ENCODE data around the gene HERC6. TPM values are rescaled to one million over a fixed set of nuclear protein-coding genes. Genes with fewer than 3 reads are reported as not detected.

HERC6 gene
- polyA plus RNA-seq, 1 donor from 2014 or later = 0.33 TPM

DNA sequence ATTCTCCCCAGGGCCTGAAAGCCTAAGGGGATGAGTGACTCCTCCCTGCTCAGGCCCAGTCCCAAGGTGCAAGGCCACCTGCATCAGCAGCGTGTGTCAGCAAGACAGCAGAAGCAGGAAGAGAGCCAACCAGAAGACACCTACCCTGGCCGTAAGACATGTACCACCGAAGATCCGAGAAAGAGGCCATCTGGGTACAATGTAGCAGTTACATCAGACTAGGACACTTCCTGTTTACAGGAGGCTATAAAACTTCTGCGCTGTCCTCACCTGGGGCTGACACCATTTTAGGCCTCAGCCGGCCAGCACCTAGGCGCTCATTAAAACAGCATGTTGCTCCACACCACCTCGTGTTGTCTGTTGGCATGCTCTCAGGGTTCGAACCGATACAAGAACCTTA is 19.1 kb upstream of the HERC6 start:
- Histone ChIP-seq H3K9me2 (ENCODE audit: insufficient read depth, low read length) (no peaks in the 10 kb centered on the region), H3K36me3 (ENCODE audit: insufficient read depth, low read length) (no peaks in the 10 kb centered on the region), H3K27ac (ENCODE audit: low read length) (no peak overlapping the region), H3F3A (ENCODE audit: insufficient read depth, low read length, poor library complexity, severe bottlenecking) (no peaks in the 10 kb centered on the region), H3K79me2 (replicated peaks; ENCODE audit: insufficient read depth, low read length) (no peaks in the 10 kb centered on the region), H4K20me1 (ENCODE audit: insufficient read depth) (no peaks in the 10 kb centered on the region), H3K27me3 (ENCODE audit: insufficient read depth, low read depth, low read length) (no peaks in the 10 kb centered on the region), H3K4me3 (ENCODE audit: low read length) (no peak overlapping the region), H3K9ac (ENCODE audit: low read length) (no peak overlapping the region), H3K9me3 (ENCODE audit: low read length) (no peaks in the 10 kb centered on the region), H3K4me2 (ENCODE audit: low read length) (no peak overlapping the region), H2AFZ (ENCODE audit: low read depth, low read length) (no peak overlapping the region)
- TF ChIP-seq EZH2 (IDR thresholded peaks at IDR 0.05; ENCODE audit: borderline replicate concordance, insufficient read depth, low read length, poor library complexity, severe bottlenecking) (no peak), SMC3 (conservative IDR thresholded peaks at IDR 0.05; ENCODE audit: poor library complexity) (no peak), MXI1 (conservative IDR thresholded peaks at IDR 0.05; ENCODE audit: poor library complexity, severe bottlenecking) (no peak), RAD21 (conservative IDR thresholded peaks at IDR 0.05) (no peak), POLR2AphosphoS5 (IDR thresholded peaks at IDR 0.05) (no peak), TAF1 (IDR thresholded peaks at IDR 0.05; ENCODE audit: low read depth) (no peak), EP300 (conservative IDR thresholded peaks at IDR 0.05; ENCODE audit: poor library complexity, severe bottlenecking) (no peak)
- TF ChIP-seq, protein P1, sequence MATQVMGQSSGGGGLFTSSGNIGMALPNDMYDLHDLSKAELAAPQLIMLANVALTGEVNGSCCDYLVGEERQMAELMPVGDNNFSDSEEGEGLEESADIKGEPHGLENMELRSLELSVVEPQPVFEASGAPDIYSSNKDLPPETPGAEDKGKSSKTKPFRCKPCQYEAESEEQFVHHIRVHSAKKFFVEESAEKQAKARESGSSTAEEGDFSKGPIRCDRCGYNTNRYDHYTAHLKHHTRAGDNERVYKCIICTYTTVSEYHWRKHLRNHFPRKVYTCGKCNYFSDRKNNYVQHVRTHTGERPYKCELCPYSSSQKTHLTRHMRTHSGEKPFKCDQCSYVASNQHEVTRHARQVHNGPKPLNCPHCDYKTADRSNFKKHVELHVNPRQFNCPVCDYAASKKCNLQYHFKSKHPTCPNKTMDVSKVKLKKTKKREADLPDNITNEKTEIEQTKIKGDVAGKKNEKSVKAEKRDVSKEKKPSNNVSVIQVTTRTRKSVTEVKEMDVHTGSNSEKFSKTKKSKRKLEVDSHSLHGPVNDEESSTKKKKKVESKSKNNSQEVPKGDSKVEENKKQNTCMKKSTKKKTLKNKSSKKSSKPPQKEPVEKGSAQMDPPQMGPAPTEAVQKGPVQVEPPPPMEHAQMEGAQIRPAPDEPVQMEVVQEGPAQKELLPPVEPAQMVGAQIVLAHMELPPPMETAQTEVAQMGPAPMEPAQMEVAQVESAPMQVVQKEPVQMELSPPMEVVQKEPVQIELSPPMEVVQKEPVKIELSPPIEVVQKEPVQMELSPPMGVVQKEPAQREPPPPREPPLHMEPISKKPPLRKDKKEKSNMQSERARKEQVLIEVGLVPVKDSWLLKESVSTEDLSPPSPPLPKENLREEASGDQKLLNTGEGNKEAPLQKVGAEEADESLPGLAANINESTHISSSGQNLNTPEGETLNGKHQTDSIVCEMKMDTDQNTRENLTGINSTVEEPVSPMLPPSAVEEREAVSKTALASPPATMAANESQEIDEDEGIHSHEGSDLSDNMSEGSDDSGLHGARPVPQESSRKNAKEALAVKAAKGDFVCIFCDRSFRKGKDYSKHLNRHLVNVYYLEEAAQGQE (IDR thresholded peaks at IDR 0.05; ENCODE audit: borderline replicate concordance) = no peak
- TF ChIP-seq, protein P2, sequence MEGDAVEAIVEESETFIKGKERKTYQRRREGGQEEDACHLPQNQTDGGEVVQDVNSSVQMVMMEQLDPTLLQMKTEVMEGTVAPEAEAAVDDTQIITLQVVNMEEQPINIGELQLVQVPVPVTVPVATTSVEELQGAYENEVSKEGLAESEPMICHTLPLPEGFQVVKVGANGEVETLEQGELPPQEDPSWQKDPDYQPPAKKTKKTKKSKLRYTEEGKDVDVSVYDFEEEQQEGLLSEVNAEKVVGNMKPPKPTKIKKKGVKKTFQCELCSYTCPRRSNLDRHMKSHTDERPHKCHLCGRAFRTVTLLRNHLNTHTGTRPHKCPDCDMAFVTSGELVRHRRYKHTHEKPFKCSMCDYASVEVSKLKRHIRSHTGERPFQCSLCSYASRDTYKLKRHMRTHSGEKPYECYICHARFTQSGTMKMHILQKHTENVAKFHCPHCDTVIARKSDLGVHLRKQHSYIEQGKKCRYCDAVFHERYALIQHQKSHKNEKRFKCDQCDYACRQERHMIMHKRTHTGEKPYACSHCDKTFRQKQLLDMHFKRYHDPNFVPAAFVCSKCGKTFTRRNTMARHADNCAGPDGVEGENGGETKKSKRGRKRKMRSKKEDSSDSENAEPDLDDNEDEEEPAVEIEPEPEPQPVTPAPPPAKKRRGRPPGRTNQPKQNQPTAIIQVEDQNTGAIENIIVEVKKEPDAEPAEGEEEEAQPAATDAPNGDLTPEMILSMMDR (IDR thresholded peaks at IDR 0.05; ENCODE audit: poor library complexity, severe bottlenecking) = no peak

DNA sequence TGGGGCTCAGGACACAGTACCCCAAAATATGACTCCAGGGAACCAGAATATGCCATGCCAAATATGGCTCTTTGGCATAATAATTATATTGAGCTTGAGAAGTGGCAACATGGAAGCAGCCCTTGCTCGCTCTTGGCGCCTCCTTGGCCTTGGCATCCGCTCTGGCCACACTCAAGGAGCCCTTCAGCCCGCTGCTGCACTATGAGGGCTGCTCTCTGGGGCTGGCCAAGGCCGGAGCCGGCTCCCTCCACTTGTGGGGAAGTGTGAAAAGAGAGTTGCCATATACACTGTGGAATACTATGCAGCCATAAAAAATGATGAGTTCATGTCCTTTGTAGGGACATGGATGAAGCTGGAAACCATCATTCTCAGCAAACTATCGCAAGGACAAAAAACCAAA is 18.4 kb upstream of the HERC6 start:
- Histone ChIP-seq H3F3A (ENCODE audit: insufficient read depth, low read length, poor library complexity, severe bottlenecking) (no peaks in the 10 kb centered on the region), H3K27me3 (ENCODE audit: insufficient read depth, low read depth, low read length) (no peaks in the 10 kb centered on the region), H2AFZ (ENCODE audit: low read depth, low read length) (no peak overlapping the region), H3K9ac (ENCODE audit: low read length) (no peak overlapping the region), H3K9me2 (ENCODE audit: insufficient read depth, low read length) (no peaks in the 10 kb centered on the region), H3K4me3 (ENCODE audit: low read length) (no peak overlapping the region), H3K27ac (ENCODE audit: low read length) (no peak overlapping the region), H4K20me1 (ENCODE audit: insufficient read depth) (no peaks in the 10 kb centered on the region), H3K36me3 (ENCODE audit: insufficient read depth, low read length) (no peaks in the 10 kb centered on the region), H3K79me2 (replicated peaks; ENCODE audit: insufficient read depth, low read length) (no peaks in the 10 kb centered on the region), H3K9me3 (ENCODE audit: low read length) (no peaks in the 10 kb centered on the region), H3K4me2 (ENCODE audit: low read length) (no peak overlapping the region)
- no peak for TF ChIP-seq SMC3 (conservative IDR thresholded peaks at IDR 0.05; ENCODE audit: poor library complexity)
- TF ChIP-seq RAD21 (conservative IDR thresholded peaks at IDR 0.05) = no peak
- no peak for TF ChIP-seq EP300 (conservative IDR thresholded peaks at IDR 0.05; ENCODE audit: poor library complexity, severe bottlenecking)
- TF ChIP-seq EZH2 (IDR thresholded peaks at IDR 0.05; ENCODE audit: borderline replicate concordance, insufficient read depth, low read length, poor library complexity, severe bottlenecking) = no peak
- TF ChIP-seq TAF1 (IDR thresholded peaks at IDR 0.05; ENCODE audit: low read depth) = no peak
- TF ChIP-seq, protein P1 (IDR thresholded peaks at IDR 0.05; ENCODE audit: borderline replicate concordance) = no peak
- no peak for TF ChIP-seq POLR2AphosphoS5 (IDR thresholded peaks at IDR 0.05)
- TF ChIP-seq MXI1 (conservative IDR thresholded peaks at IDR 0.05; ENCODE audit: poor library complexity, severe bottlenecking) = no peak
- TF ChIP-seq, protein P2 (IDR thresholded peaks at IDR 0.05; ENCODE audit: poor library complexity, severe bottlenecking) = no peak

Data from neural cell (in vitro differentiated cells).